ENCODE measurements around the gene RGS16.

RGS16 gene

GRCh38 chr1:182631954-182632353, 27.8 kb upstream of the RGS16 start:
- Histone ChIP-seq H3K4me1 (ENCODE audit: control insufficient read depth, insufficient read depth, low read length) (no peaks in the 10 kb centered on the region; the same call in 1 of the 2 replicates), H3K9me3 (ENCODE audit: control insufficient read depth, insufficient read depth, low read depth, low read length) (no peaks in the 10 kb centered on the region), H3K4me3 (ENCODE audit: low read depth, low read length) (no peak overlapping the region), H3K36me3 (ENCODE audit: control insufficient read depth in 2 of 2, insufficient read depth in 1 of 2, low read length in 2 of 2) (no peaks in the 10 kb centered on the region), H3K27ac (ENCODE audit: extremely low read depth, low read depth, low read length) (no peak overlapping the region)
- ChIA-PET POLR2A (no interaction called here), CTCF (interaction anchor here (0.5 to 1.1 kb wide), 3 partner anchors 11 to 596 kb away, joined by 3 to 4 read pairs (median 3); no protein-coding TSS in a partner anchor)
- TF ChIP-seq KLF9 (tag by site-specific recombination; IDR thresholded peaks at IDR 0.05; ENCODE audit: low read depth) (no peak), ZNF354C (tag by site-specific recombination; IDR thresholded peaks at IDR 0.05; ENCODE audit: borderline replicate concordance, low read depth) (no peak), GLIS2 (tag by site-specific recombination; IDR thresholded peaks at IDR 0.05) (no peak), ZBTB49 (tag by site-specific recombination; IDR thresholded peaks at IDR 0.05; ENCODE audit: low read depth) (no peak), ZNF558 (tag by site-specific recombination; IDR thresholded peaks at IDR 0.05) (no peak), MEIS1 (CRISPR knock-in tag; IDR thresholded peaks at IDR 0.05; ENCODE audit: borderline replicate concordance) (no peak), ZNF701 (tag by site-specific recombination; IDR thresholded peaks at IDR 0.05) (no peak), ZNF341 (tag by site-specific recombination; IDR thresholded peaks at IDR 0.05; ENCODE audit: low read depth) (no peak), ZNF133 (tag by site-specific recombination; IDR thresholded peaks at IDR 0.05) (no peak), OVOL3 (tag by site-specific recombination; IDR thresholded peaks at IDR 0.05) (no peak), MZF1 (tag by site-specific recombination; IDR thresholded peaks at IDR 0.05; ENCODE audit: borderline replicate concordance) (no peak), AEBP2 (tag by site-specific recombination; IDR thresholded peaks at IDR 0.05; ENCODE audit: borderline replicate concordance) (no peak), ZNF610 (tag by site-specific recombination; IDR thresholded peaks at IDR 0.05; ENCODE audit: borderline replicate concordance) (no peak), ZNF2 (tag by site-specific recombination; IDR thresholded peaks at IDR 0.05) (no peak)
- TF ChIP-seq, protein P1, sequence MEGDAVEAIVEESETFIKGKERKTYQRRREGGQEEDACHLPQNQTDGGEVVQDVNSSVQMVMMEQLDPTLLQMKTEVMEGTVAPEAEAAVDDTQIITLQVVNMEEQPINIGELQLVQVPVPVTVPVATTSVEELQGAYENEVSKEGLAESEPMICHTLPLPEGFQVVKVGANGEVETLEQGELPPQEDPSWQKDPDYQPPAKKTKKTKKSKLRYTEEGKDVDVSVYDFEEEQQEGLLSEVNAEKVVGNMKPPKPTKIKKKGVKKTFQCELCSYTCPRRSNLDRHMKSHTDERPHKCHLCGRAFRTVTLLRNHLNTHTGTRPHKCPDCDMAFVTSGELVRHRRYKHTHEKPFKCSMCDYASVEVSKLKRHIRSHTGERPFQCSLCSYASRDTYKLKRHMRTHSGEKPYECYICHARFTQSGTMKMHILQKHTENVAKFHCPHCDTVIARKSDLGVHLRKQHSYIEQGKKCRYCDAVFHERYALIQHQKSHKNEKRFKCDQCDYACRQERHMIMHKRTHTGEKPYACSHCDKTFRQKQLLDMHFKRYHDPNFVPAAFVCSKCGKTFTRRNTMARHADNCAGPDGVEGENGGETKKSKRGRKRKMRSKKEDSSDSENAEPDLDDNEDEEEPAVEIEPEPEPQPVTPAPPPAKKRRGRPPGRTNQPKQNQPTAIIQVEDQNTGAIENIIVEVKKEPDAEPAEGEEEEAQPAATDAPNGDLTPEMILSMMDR (tag by site-specific recombination; IDR thresholded peaks at IDR 0.05): no peak
- TF ChIP-seq, protein P2, sequence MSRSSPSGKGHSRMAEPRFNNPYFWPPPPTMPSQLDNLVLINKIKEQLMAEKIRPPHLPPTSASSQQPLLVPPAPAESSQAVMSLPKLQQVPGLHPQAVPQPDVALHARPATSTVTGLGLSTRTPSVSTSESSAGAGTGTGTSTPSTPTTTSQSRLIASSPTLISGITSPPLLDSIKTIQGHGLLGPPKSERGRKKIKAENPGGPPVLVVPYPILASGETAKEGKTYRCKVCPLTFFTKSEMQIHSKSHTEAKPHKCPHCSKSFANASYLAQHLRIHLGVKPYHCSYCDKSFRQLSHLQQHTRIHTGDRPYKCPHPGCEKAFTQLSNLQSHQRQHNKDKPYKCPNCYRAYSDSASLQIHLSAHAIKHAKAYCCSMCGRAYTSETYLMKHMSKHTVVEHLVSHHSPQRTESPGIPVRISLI (tag by site-specific recombination; IDR thresholded peaks at IDR 0.05): no peak
- TF ChIP-seq, protein P3, sequence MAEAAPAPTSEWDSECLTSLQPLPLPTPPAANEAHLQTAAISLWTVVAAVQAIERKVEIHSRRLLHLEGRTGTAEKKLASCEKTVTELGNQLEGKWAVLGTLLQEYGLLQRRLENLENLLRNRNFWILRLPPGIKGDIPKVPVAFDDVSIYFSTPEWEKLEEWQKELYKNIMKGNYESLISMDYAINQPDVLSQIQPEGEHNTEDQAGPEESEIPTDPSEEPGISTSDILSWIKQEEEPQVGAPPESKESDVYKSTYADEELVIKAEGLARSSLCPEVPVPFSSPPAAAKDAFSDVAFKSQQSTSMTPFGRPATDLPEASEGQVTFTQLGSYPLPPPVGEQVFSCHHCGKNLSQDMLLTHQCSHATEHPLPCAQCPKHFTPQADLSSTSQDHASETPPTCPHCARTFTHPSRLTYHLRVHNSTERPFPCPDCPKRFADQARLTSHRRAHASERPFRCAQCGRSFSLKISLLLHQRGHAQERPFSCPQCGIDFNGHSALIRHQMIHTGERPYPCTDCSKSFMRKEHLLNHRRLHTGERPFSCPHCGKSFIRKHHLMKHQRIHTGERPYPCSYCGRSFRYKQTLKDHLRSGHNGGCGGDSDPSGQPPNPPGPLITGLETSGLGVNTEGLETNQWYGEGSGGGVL (tag by site-specific recombination; IDR thresholded peaks at IDR 0.05): no peak

Data from HEK293 (cell line).